CD14-positive monocyte (primary cell): ENCODE data around the gene CCDC154. TPM values are rescaled to one million over a fixed set of nuclear protein-coding genes. Genes with fewer than 3 reads are reported as not detected.
"Not testable (repeated sequence)": the region's sequence is repeated elsewhere in the genome, so short reads cannot be mapped to it uniquely, and the experiment has no call there.

Experiments used
- DNase-seq, 3 donors: peaks; one replicate each; pipeline ENCODE4 v3.0.0-alpha.2; 2011 to 2022
- H2AFZ ChIP-seq: 2 replicates; pipeline ENCODE4 v1.6.0; 2012; ENCODE audit warnings: mild to moderate bottlenecking, low read depth, low read length, inconsistent platforms; ENCODE audit not compliant: insufficient read depth, poor library complexity, severe bottlenecking
- H3K27ac ChIP-seq, 2 donors: 1 replicate in 1 of 2; 2 replicates in 1 of 2; pipeline ENCODE4 v1.5.1; 2012 to 2013; ENCODE audit warnings: low read length in 2 of 2, control low read depth in 1 of 2, inconsistent platforms in 1 of 2, low read depth in 1 of 2, mild to moderate bottlenecking in 1 of 2
- H3K27me3 ChIP-seq, 2 donors: one replicate each; pipeline versions ENCODE4 v1.6.0 to v1.6.1; 2011 to 2013; ENCODE audit warnings: low read length in 2 of 2; ENCODE audit not compliant: control insufficient read depth in 2 of 2, insufficient read depth in 2 of 2
- H3K36me3 ChIP-seq, 2 donors: replicated peaks in 1 of 2; 1 replicate in 1 of 2; 2 replicates in 1 of 2; pipeline versions ENCODE4 v1.5.1 to v1.6.1; 2012 to 2013; ENCODE audit warnings: low read length in 2 of 2, control low read depth in 1 of 2, inconsistent platforms in 1 of 2, mild to moderate bottlenecking in 1 of 2; ENCODE audit not compliant: insufficient read depth in 2 of 2, control insufficient read depth in 1 of 2
- H3K4me1 ChIP-seq, 2 donors: 1 replicate in 1 of 2; 2 replicates in 1 of 2; pipeline versions ENCODE4 v1.5.1 to v1.6.1; 2012 to 2013; ENCODE audit warnings: low read length in 2 of 2, control low read depth in 1 of 2, inconsistent platforms in 1 of 2, mild to moderate bottlenecking in 1 of 2, moderate library complexity in 1 of 2; ENCODE audit not compliant: insufficient read depth in 2 of 2, control insufficient read depth in 1 of 2
- H3K4me2 ChIP-seq: replicated peaks from 2 replicates; pipeline ENCODE3; 2012; ENCODE audit warnings: low read length, moderate library complexity, mild to moderate bottlenecking; ENCODE audit not compliant: poor library complexity, severe bottlenecking; ENCODE audit errors: extremely low read depth
- H3K4me3 ChIP-seq, 3 experiments: fragments of 200-600 bp in 1 of 3; sonication (generic) in 1 of 3; replicated peaks in 1 of 3; 1 replicate in 2 of 3; 2 replicates in 1 of 3; pipeline ENCODE4 v1.5.1; 2011 to 2013; ENCODE audit warnings: low read length in 3 of 3, mild to moderate bottlenecking in 3 of 3, control low read depth in 2 of 3, low read depth in 2 of 3, inconsistent platforms in 1 of 3, moderate library complexity in 1 of 3
- H3K79me2 ChIP-seq: 2 replicates; pipeline ENCODE4 v1.6.0; 2012; ENCODE audit warnings: mild to moderate bottlenecking, control low read depth, inconsistent platforms, low read length, moderate library complexity; ENCODE audit not compliant: insufficient read depth
- H3K9ac ChIP-seq: 2 replicates; pipeline ENCODE4 v1.6.0; 2017; ENCODE audit warnings: low read length, mild to moderate bottlenecking; ENCODE audit not compliant: insufficient read depth, poor library complexity, severe bottlenecking
- H3K9me3 ChIP-seq, 2 donors: replicated peaks in 1 of 2; 1 replicate in 1 of 2; 2 replicates in 1 of 2; pipeline versions ENCODE4 v1.5.1 to v1.6.1; 2012 to 2013; ENCODE audit warnings: low read length in 2 of 2, control low read depth in 1 of 2; ENCODE audit not compliant: control insufficient read depth in 1 of 2, insufficient read depth in 1 of 2
- H4K20me1 ChIP-seq: 2 replicates; pipeline ENCODE4 v1.6.0; 2012; ENCODE audit warnings: mild to moderate bottlenecking, low read length, control low read depth, moderate library complexity; ENCODE audit not compliant: insufficient read depth
- H3K27ac Mint-ChIP-seq, 7 donors: one replicate each; pipeline ENCODE4 v1.8.0; 2020; ENCODE audit warnings: mild to moderate bottlenecking in 7 of 7, mixed read lengths in 7 of 7, moderate library complexity in 6 of 7, inconsistent platforms in 2 of 7
- H3K27me3 Mint-ChIP-seq, 3 donors: one replicate each; pipeline ENCODE4 v1.8.0; 2021 to 2022; ENCODE audit warnings: low read depth in 3 of 3, mild to moderate bottlenecking in 3 of 3, mixed read lengths in 3 of 3, moderate library complexity in 3 of 3, inconsistent platforms in 1 of 3
- H3K36me3 Mint-ChIP-seq, 2 donors: one replicate each; pipeline ENCODE4 v1.8.0; 2020; ENCODE audit warnings: mixed read lengths in 2 of 2, inconsistent platforms in 1 of 2, mild to moderate bottlenecking in 1 of 2
- H3K4me1 Mint-ChIP-seq: one replicate; pipeline ENCODE4 v1.8.0; 2020; ENCODE audit warnings: mild to moderate bottlenecking, mixed read lengths
- H3K4me3 Mint-ChIP-seq, 2 donors: one replicate each; pipeline ENCODE4 v1.8.0; 2020; ENCODE audit warnings: mild to moderate bottlenecking in 2 of 2, mixed read lengths in 2 of 2, moderate library complexity in 1 of 2
- H3K9me3 Mint-ChIP-seq, 7 donors: one replicate each; pipeline ENCODE4 v1.8.0; 2020 to 2022; ENCODE audit warnings: mixed read lengths in 7 of 7, mild to moderate bottlenecking in 6 of 7, moderate library complexity in 6 of 7, inconsistent platforms in 2 of 7
- WGBS: methylation state at CpG from one replicate; pipeline ENCODE4 v1.1.5; 2013; ENCODE audit warnings: missing lambda C conversion rate; ENCODE audit not compliant: insufficient coverage; 5-methylcytosine and 5-hydroxymethylcytosine counted together
- intact Hi-C, 2 donors: fragments of 100-400 bp; cut with micrococcal nuclease; formaldehyde crosslinking; loops; one replicate each; pipeline versions ENCODE4 v1.15.0 to v1.15.1; 2023
- polyA plus RNA-seq, 3 donors: library from polyadenylated mRNA; depleted of rRNA in 1 of 3; unstranded in 2 of 3; stranded (reverse) in 1 of 3; fragments of 300-500 nt in 2 of 3; fragments of >200 nt in 1 of 3; fragmentation: Illumina TruSeq in 2 of 3; gene quantifications; 1 replicate in 2 of 3; 2 replicates in 1 of 3; pipeline ENCODE4 v1.2.3, GENCODE V29; 2012 to 2021
- TF ChIP-seq, protein P1 (sequence below): fragments of 200-600 bp; IDR thresholded peaks from one replicate; pipeline ENCODE4 v1.8.0; 2022; ENCODE audit warnings: antibody characterized with exemption, mild to moderate bottlenecking

CCDC154 gene
- polyA plus RNA-seq, 3 donors = 5.9 TPM; not detected in 2

DNA sequence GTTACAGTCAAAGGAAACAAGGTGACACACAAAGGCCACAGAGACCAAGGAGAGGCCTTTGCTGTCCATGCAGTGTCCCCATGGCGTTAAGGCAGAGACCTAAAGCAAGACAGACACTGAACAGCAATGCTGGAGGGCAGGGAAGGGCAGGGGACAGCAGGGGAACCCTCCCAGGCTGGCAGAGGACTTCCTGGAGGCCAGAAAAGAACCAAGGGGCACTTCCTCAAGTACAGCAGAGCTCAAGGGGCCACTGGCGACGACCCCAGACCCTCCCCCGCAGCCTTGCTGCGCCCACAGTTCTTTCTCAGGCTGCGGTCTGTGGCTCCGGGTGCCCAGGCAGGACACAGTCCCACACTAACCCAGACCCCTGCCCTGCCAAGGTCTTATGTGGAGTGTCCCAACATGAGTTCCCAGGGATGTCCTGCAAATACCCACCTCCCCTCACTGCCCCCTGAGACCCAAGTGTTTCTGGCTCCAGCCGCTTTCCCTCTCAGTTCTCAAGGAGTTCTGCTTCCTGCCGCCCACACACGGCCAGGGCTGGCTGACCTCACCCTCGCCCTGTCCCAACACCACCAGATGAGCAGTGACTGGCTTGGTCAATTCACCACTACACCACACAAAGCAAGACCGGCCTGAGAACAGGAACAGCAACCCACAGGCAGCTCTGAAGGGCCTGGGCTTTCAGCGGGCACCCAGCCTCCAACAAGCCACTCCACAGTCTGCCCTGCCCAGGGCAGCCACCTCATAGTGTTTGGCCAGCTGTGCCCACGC lies 26.3 kb upstream of the CCDC154 start:
- Histone ChIP-seq H3K9me3 (no peaks in the 10 kb centered on the region), H3K4me1 (peaks cover 57 to 83% of the 10 kb centered on the region in 2 donors), H3K4me3 (peak overlapping the region; percentile 41 to 81 (median 56)), H2AFZ (peak overlapping the region; percentile 69), H4K20me1 (peaks cover 33% of the 10 kb centered on the region), H3K36me3 (peaks cover 4 to 10% of the 10 kb centered on the region in 2 donors), H3K4me2 (peak overlapping the region; percentile 78), H3K27me3 (no peaks in the 10 kb centered on the region), H3K27ac (peak overlapping the region; percentile 99), H3K79me2 (peaks cover 98% of the 10 kb centered on the region), H3K9ac (peak overlapping the region; percentile 82)
- TF ChIP-seq, protein P1, sequence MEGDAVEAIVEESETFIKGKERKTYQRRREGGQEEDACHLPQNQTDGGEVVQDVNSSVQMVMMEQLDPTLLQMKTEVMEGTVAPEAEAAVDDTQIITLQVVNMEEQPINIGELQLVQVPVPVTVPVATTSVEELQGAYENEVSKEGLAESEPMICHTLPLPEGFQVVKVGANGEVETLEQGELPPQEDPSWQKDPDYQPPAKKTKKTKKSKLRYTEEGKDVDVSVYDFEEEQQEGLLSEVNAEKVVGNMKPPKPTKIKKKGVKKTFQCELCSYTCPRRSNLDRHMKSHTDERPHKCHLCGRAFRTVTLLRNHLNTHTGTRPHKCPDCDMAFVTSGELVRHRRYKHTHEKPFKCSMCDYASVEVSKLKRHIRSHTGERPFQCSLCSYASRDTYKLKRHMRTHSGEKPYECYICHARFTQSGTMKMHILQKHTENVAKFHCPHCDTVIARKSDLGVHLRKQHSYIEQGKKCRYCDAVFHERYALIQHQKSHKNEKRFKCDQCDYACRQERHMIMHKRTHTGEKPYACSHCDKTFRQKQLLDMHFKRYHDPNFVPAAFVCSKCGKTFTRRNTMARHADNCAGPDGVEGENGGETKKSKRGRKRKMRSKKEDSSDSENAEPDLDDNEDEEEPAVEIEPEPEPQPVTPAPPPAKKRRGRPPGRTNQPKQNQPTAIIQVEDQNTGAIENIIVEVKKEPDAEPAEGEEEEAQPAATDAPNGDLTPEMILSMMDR = no peak
- H3K4me3 Mint-ChIP-seq = peak overlapping the region; percentile 88 to 99
- 26% methylated on average over 12 of the region's 14 CpGs for whole genome bisulfite sequencing
- peaks cover 5 to 27% of the 10 kb centered on the region in 2 donors for H3K36me3 Mint-ChIP-seq
- peak; percentile 85 to 92 (median 85) for DNase-seq
- H3K4me1 Mint-ChIP-seq = peaks cover 66% of the 10 kb centered on the region
- intact Hi-C loops = loop anchor here (2.0 to 10.0 kb wide), 5 partner anchors 22 to 304 kb away; partner anchors contain the start of genes CRAMP1 (in 2 of the 2), IFT140 (in 2 of the 2), EME2 (in 1 of the 2) and MRPS34 (in 1 of the 2)
- H3K9me3 Mint-ChIP-seq = peaks cover 0 to 5% (median 3%) of the 10 kb centered on the region in 7 donors
- peaks cover 0 to 6% (median 0%) of the 10 kb centered on the region in 3 donors for H3K27me3 Mint-ChIP-seq
- H3K27ac Mint-ChIP-seq = peak overlapping the region; percentile 95 to 99 (median 98)

DNA sequence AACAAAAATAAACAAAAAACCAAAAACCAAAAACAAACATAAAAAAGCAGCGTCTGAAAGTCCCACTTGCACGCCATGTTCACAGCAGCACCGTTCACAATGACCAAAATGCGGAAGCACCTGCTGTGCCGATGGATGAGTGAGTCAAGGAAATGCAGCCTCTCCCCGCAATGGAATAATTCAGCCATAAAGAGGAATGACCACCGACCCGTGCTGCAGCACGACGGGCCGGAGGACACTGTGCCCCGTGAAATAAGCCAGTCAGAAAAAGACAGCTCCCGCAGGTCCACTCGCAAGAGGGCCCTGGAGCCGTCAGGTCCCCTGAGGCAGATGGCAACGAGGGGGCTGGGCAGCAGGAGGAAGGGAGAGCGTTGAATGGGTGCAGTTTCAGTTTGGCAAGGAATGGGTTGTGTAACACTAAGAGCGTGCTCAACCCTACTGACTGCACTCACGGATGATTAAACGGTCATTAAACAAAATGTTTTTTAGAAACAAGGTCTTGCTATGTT lies 25.4 kb upstream of the CCDC154 start:
- Histone ChIP-seq H3K79me2 (peaks cover 97% of the 10 kb centered on the region), H4K20me1 (peaks cover 43% of the 10 kb centered on the region), H3K4me1 (peaks cover 52 to 74% of the 10 kb centered on the region in 2 donors), H3K9ac (peak overlapping the region; percentile 82), H3K36me3 (peaks cover 12 to 19% of the 10 kb centered on the region in 2 donors), H3K27me3 (no peaks in the 10 kb centered on the region), H3K4me2 (peak overlapping the region; percentile 78), H3K27ac (peak overlapping the region; percentile 99), H3K4me3 (peak overlapping the region; percentile 41 to 81 (median 56)), H2AFZ (peak overlapping the region; percentile 69), H3K9me3 (no peaks in the 10 kb centered on the region)
- Mint-ChIP-seq H3K4me1 (peaks cover 62% of the 10 kb centered on the region), H3K36me3 (peaks cover 5 to 32% of the 10 kb centered on the region in 2 donors), H3K27me3 (peaks cover 0 to 8% (median 0%) of the 10 kb centered on the region in 3 donors), H3K4me3 (peak overlapping the region; percentile 88 to 99), H3K9me3 (peaks cover 0 to 5% (median 0%) of the 10 kb centered on the region in 7 donors), H3K27ac (peak overlapping the region; percentile 95 to 99 (median 98))
- TF ChIP-seq, protein P1 = no peak
- 4% methylated on average over 16 of the region's 20 CpGs for WGBS
- DNase-seq = peak; percentile 86 to 93 (median 90)
- intact Hi-C loops = loop anchor here (2.0 to 10.0 kb wide), 5 partner anchors 23 to 305 kb away; partner anchors contain the start of genes CRAMP1 (in 2 of the 2), IFT140 (in 2 of the 2), EME2 (in 1 of the 2) and MRPS34 (in 1 of the 2)

DNA sequence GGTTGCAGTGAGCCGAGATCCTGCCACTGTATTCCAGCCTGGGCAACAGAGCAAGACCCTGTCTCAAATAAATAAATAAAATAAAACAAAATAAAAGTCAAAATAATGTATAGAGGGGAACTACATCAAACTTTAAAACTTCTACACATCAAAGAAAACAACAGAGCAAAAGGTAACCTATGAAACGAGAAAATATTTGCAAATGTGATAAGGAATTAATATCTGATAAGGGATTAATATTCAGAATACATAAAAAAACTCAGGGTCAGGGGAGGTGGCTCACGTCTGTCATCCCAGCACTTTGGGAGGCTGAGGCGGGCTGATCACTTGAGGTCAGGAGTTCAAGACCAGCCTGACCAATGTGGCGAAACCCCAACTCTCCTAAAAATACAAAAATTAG lies 24.8 kb upstream of the CCDC154 start:
- peaks cover 10 to 38% of the 10 kb centered on the region in 2 donors for H3K36me3 Mint-ChIP-seq
- Histone ChIP-seq H3K4me3 (peak overlapping the region in 2 of 3 experiments; percentile 41 to 81), H3K4me1 (peaks cover 51 to 68% of the 10 kb centered on the region in 2 donors), H3K9ac (peak overlapping the region; percentile 82), H3K27ac (peak overlapping the region; percentile 99), H4K20me1 (peaks cover 49% of the 10 kb centered on the region), H3K36me3 (peaks cover 18 to 25% of the 10 kb centered on the region in 2 donors), H3K4me2 (peak overlapping the region; percentile 78), H3K79me2 (peaks cover 97% of the 10 kb centered on the region)
- no CpG with 5 or more reads among the region's 5 CpGs for WGBS
- H3K27ac Mint-ChIP-seq = peak overlapping the region; percentile 95 to 99 (median 98)
- peaks cover 60% of the 10 kb centered on the region for H3K4me1 Mint-ChIP-seq
- H3K27me3 ChIP-seq, DNase-seq, intact Hi-C loops, H3K9me3 ChIP-seq, H2AFZ ChIP-seq, H3K9me3 Mint-ChIP-seq, H3K27me3 Mint-ChIP-seq: not testable (repeated sequence)
- H3K4me3 Mint-ChIP-seq = peak overlapping the region; percentile 88 to 99
